Measurements from ENCODE around the gene MRPL11.

MRPL11 gene

GRCh38 chr11:66420671-66421476, 17.8 kb downstream of the MRPL11 start, which contains the start of gene NPAS4:
Gene NPAS4 (plus strand): TSS chr11:66421035. CDS start chr11:66421180, 145 bp downstream.
- H3K9me3 Mint-ChIP-seq: peaks cover 13% of the 10 kb centered on the region
- H3K27me3 Mint-ChIP-seq: peaks cover 28% of the 10 kb centered on the region
- peaks cover 34% of the 10 kb centered on the region for H3K4me1 Mint-ChIP-seq
- H3K36me3 Mint-ChIP-seq: peaks cover 4% of the 10 kb centered on the region
- H3K4me3 Mint-ChIP-seq: no peak within 1 kb of the TSS
- H3K27ac Mint-ChIP-seq: peak within 1 kb of the TSS; percentile 4

GRCh38 chr11:66419825-66420224, 18.8 kb downstream of the MRPL11 start:
- Mint-ChIP-seq H3K4me1 (peaks cover 34% of the 10 kb centered on the region), H3K36me3 (peaks cover 4% of the 10 kb centered on the region), H3K27ac (no peak overlapping the region), H3K9me3 (peaks cover 13% of the 10 kb centered on the region), H3K27me3 (peaks cover 35% of the 10 kb centered on the region), H3K4me3 (no peak overlapping the region)

- H3K27me3 Mint-ChIP-seq: peaks cover 38% of the 10 kb centered on the region
Measured at GRCh38 chr11:66418986-66419308, 19.7 kb downstream of the MRPL11 start.

GRCh38 chr11:66418168-66418985, 20.3 kb downstream of the MRPL11 start:
- Mint-ChIP-seq H3K27ac (peak overlapping the region; percentile 62), H3K4me3 (peak overlapping the region; percentile 74)

More at GRCh38 chr11:66418986-66419308, 19.7 kb downstream of the MRPL11 start:
- H3K4me1 Mint-ChIP-seq: peaks cover 34% of the 10 kb centered on the region
- H3K4me3 Mint-ChIP-seq: peak overlapping the region; percentile 71
- peaks cover 13% of the 10 kb centered on the region for H3K9me3 Mint-ChIP-seq
- peaks cover 4% of the 10 kb centered on the region for H3K36me3 Mint-ChIP-seq
- peak overlapping the region; percentile 62 for H3K27ac Mint-ChIP-seq

GRCh38 chr11:66417000-66417399, 21.6 kb downstream of the MRPL11 start:
- H3K27ac Mint-ChIP-seq: peak overlapping the region; percentile 30
- H3K27me3 Mint-ChIP-seq: peaks cover 45% of the 10 kb centered on the region
- H3K9me3 Mint-ChIP-seq: peaks cover 13% of the 10 kb centered on the region
- peaks cover 4% of the 10 kb centered on the region for H3K36me3 Mint-ChIP-seq
- H3K4me3 Mint-ChIP-seq: peak overlapping the region; percentile 74
- H3K4me1 Mint-ChIP-seq: peaks cover 34% of the 10 kb centered on the region

More at GRCh38 chr11:66418168-66418985, 20.3 kb downstream of the MRPL11 start:
- Mint-ChIP-seq H3K9me3 (peaks cover 13% of the 10 kb centered on the region), H3K27me3 (peaks cover 42% of the 10 kb centered on the region), H3K36me3 (peaks cover 4% of the 10 kb centered on the region), H3K4me1 (peaks cover 34% of the 10 kb centered on the region)

GRCh38 chr11:66415423-66415822, 23.2 kb downstream of the MRPL11 start:
- Mint-ChIP-seq H3K4me3 (no peak overlapping the region), H3K27me3 (peaks cover 49% of the 10 kb centered on the region), H3K36me3 (peaks cover 4% of the 10 kb centered on the region), H3K27ac (no peak overlapping the region), H3K9me3 (peaks cover 13% of the 10 kb centered on the region), H3K4me1 (peaks cover 30% of the 10 kb centered on the region)

- peaks cover 4% of the 10 kb centered on the region for H3K36me3 Mint-ChIP-seq
- peaks cover 27% of the 10 kb centered on the region for H3K4me1 Mint-ChIP-seq
- H3K4me3 Mint-ChIP-seq: no peak overlapping the region
- no peak overlapping the region for H3K27ac Mint-ChIP-seq
- peaks cover 46% of the 10 kb centered on the region for H3K27me3 Mint-ChIP-seq
- H3K9me3 Mint-ChIP-seq: peaks cover 13% of the 10 kb centered on the region
Measured at GRCh38 chr11:66414120-66414934, 24.3 kb downstream of the MRPL11 start.

GRCh38 chr11:66413167-66413566, 25.5 kb downstream of the MRPL11 start:
- Mint-ChIP-seq H3K4me1 (peaks cover 19% of the 10 kb centered on the region), H3K9me3 (peaks cover 8% of the 10 kb centered on the region), H3K4me3 (no peak overlapping the region), H3K36me3 (peaks cover 2% of the 10 kb centered on the region), H3K27me3 (peaks cover 40% of the 10 kb centered on the region), H3K27ac (no peak overlapping the region)

- Mint-ChIP-seq H3K27ac (no peak overlapping the region), H3K9me3 (peaks cover under 1% of the 10 kb centered on the region), H3K4me1 (peaks cover 9% of the 10 kb centered on the region), H3K36me3 (no peaks in the 10 kb centered on the region), H3K27me3 (peaks cover 30% of the 10 kb centered on the region), H3K4me3 (no peak overlapping the region)
Measured at GRCh38 chr11:66412110-66412509, 26.5 kb downstream of the MRPL11 start.

- Mint-ChIP-seq H3K27ac (no peak overlapping the region), H3K4me3 (no peak overlapping the region), H3K4me1 (peaks cover 4% of the 10 kb centered on the region), H3K27me3 (peaks cover 23% of the 10 kb centered on the region), H3K9me3 (no peaks in the 10 kb centered on the region), H3K36me3 (no peaks in the 10 kb centered on the region)
Measured at GRCh38 chr11:66411323-66411722, 27.3 kb downstream of the MRPL11 start.

- H3K9me3 Mint-ChIP-seq: no peaks in the 10 kb centered on the region
- no peaks in the 10 kb centered on the region for H3K36me3 Mint-ChIP-seq
- no peak overlapping the region for H3K4me3 Mint-ChIP-seq
- no peak overlapping the region for H3K27ac Mint-ChIP-seq
- H3K4me1 Mint-ChIP-seq: peaks cover 4% of the 10 kb centered on the region
- peaks cover 23% of the 10 kb centered on the region for H3K27me3 Mint-ChIP-seq
Measured at GRCh38 chr11:66410191-66410590, 28.5 kb downstream of the MRPL11 start.

GRCh38 chr11:66409226-66409625, 29.4 kb downstream of the MRPL11 start:
- Mint-ChIP-seq H3K27me3 (peaks cover 18% of the 10 kb centered on the region), H3K4me3 (no peak overlapping the region), H3K27ac (no peak overlapping the region), H3K36me3 (no peaks in the 10 kb centered on the region), H3K4me1 (peaks cover 4% of the 10 kb centered on the region), H3K9me3 (no peaks in the 10 kb centered on the region)

GRCh38 chr11:66408488-66409214, 30.0 kb downstream of the MRPL11 start:
- H3K36me3 Mint-ChIP-seq: no peaks in the 10 kb centered on the region
- peaks cover 16% of the 10 kb centered on the region for H3K27me3 Mint-ChIP-seq
- H3K4me3 Mint-ChIP-seq: peak overlapping the region; percentile 90
- H3K27ac Mint-ChIP-seq: peak overlapping the region; percentile 26
- no peaks in the 10 kb centered on the region for H3K9me3 Mint-ChIP-seq
- H3K4me1 Mint-ChIP-seq: peaks cover 4% of the 10 kb centered on the region

- Mint-ChIP-seq H3K4me3 (no peak overlapping the region), H3K27me3 (peaks cover 11% of the 10 kb centered on the region), H3K36me3 (no peaks in the 10 kb centered on the region), H3K9me3 (no peaks in the 10 kb centered on the region), H3K4me1 (peaks cover 4% of the 10 kb centered on the region), H3K27ac (no peak overlapping the region)
Measured at GRCh38 chr11:66407651-66408050, 31.0 kb downstream of the MRPL11 start.

GRCh38 chr11:66393954-66394353, 44.7 kb downstream of the MRPL11 start:
- Mint-ChIP-seq H3K4me3 (no peak overlapping the region), H3K9me3 (no peaks in the 10 kb centered on the region)

More at GRCh38 chr11:66393954-66394353, 44.7 kb downstream of the MRPL11 start:
- Mint-ChIP-seq H3K36me3 (no peaks in the 10 kb centered on the region), H3K27me3 (no peaks in the 10 kb centered on the region), H3K27ac (no peak overlapping the region), H3K4me1 (peaks cover 3% of the 10 kb centered on the region)
